Measurements from ENCODE around the gene LARGE1.

GRCh38 chr22:33300165-33300564, 620.1 kb downstream of the LARGE1 start:
- TF ChIP-seq RNF219 (CRISPR knock-in tag; IDR thresholded peaks at IDR 0.05) (no peak), TAF1 (IDR thresholded peaks at IDR 0.05; ENCODE audit: control insufficient read depth, extremely low read depth, insufficient read depth, low read length, severe bottlenecking) (no peak), ZNF263 (CRISPR knock-in tag; IDR thresholded peaks at IDR 0.05; ENCODE audit: borderline replicate concordance) (no peak), YY1 (IDR thresholded peaks at IDR 0.05; ENCODE audit: borderline replicate concordance in 1 of 3, control insufficient read depth in 1 of 3, extremely low read depth in 1 of 3, insufficient read depth in 3 of 3, insufficient read length in 1 of 3, insufficient replicate concordance in 2 of 3, low read depth in 1 of 3, low read length in 2 of 3) (no peak), ZNF24 (IDR thresholded peaks at IDR 0.05) (no peak)
- TF ChIP-seq, protein P1, sequence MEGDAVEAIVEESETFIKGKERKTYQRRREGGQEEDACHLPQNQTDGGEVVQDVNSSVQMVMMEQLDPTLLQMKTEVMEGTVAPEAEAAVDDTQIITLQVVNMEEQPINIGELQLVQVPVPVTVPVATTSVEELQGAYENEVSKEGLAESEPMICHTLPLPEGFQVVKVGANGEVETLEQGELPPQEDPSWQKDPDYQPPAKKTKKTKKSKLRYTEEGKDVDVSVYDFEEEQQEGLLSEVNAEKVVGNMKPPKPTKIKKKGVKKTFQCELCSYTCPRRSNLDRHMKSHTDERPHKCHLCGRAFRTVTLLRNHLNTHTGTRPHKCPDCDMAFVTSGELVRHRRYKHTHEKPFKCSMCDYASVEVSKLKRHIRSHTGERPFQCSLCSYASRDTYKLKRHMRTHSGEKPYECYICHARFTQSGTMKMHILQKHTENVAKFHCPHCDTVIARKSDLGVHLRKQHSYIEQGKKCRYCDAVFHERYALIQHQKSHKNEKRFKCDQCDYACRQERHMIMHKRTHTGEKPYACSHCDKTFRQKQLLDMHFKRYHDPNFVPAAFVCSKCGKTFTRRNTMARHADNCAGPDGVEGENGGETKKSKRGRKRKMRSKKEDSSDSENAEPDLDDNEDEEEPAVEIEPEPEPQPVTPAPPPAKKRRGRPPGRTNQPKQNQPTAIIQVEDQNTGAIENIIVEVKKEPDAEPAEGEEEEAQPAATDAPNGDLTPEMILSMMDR (IDR thresholded peaks at IDR 0.05 in 2 of 3, conservative IDR thresholded peaks at IDR 0.05 in 1 of 3; ENCODE audit: insufficient read depth in 2 of 3, low read depth in 1 of 3, low read length in 3 of 3), result no peak

Data from K562 (cell line).